SIG-M5 treated with dmso at 0.1 percent for 504 hours (cell line): Measurements from ENCODE around the gene SLC12A2.
A peak's percentile ranks its signal among the peaks of the same experiment; 100 is the strongest.

ENCODE experiments used
- DNase-seq: peaks from one replicate; lab custom pipeline; 2025; ENCODE audit not compliant: unreplicated experiment; lab: John Stamatoyannopoulos, UW

The SLC12A2 gene

GRCh38 chr5:128093368-128093767 lies 9.8 kb downstream of the SLC12A2 start:
- DNase-seq: no peak

DNA sequence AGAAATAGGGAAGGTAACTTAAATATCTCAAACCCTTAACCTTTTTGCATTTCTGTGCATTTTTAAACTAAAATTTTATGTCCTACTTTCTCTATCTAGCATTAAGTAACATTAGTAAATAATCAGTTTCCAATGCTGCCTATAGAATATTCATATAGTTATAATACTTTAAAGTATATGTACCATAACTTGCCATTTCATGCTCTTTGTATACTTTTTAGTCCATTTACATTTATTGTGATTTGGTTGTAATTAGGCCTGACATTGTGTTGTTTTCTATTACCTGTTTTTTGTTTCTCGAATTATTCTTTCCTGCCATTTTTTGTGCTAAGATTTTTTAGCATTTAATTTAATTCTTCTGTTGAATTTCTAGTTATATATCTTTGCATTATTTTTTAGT lies 13.7 kb downstream of the SLC12A2 start:
- no peak for DNase-seq

- DNase-seq: no peak
These were observed 14.2 kb downstream of the SLC12A2 start for GRCh38 chr5:128097781-128098180.

GRCh38 chr5:128099944-128100343 lies 16.4 kb downstream of the SLC12A2 start:
- no peak for DNase-seq

DNA sequence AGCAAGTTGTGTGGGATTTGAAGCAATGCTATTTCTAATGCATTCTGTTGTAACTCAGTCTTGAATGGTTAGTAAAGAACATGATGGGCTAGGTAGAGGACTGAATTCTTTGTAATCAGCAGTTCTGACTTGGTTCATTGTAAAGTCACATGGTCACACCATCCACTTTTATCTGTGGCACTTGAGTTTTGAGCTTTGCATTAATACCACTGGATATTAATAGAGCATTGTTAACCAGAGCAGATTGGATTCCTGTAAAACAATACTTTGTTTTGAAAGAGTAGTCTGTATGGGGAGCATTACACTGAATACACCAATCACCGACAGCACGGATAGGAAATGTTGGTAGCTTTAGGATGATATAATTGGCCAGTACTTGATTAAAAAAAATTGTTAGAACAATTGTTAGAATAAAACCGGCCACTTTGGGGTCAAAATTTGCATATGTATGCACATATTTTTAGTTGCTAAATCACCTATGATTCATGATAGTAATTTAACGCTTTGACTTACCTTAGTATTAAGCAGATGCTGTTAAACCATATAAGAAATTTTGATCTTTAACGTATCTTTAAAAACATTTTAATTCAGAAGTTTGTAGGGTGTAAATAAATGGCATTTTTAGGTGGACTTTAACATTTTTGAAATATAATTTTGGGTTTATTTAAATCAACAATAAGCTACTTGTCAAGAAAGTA lies 17.4 kb downstream of the SLC12A2 start:
- no peak for DNase-seq

DNA sequence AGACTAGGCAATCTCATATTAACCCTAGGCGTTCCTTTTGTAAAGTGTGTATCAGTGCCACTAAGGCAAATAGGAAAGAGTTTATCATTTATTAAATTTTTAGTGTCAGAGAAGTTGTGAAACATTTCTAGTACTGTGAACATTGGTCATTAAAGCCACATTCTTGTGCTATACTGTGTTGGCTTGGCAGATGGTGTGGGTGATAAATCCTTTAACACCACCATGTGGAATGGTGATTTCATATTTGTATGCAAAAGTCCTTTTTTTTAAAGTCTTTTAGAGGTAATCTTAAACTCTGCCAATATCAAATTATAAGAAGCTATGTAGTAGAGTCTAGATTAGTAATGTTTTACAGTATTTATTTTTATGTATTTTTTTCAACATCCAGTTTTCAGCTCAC lies 18.1 kb downstream of the SLC12A2 start:
- DNase-seq: no peak

DNA sequence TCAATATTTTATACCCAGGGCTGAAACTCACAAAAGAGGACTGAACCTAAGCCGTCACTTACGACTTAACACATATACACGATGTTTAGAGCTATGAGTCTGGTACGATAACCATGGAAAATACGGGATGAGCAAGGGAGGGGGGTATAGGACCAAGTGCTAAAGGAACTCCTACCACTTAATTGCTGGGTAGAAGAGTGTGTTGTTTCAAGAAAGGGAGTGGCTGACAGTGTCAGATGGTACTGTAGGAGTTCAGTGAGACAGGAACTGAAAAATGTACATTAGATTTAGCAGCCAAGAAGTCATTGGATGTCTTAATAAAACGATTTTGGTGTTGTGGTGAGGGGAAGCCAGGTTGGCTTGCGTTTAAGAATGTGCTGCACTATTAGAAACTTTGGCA lies 21.6 kb downstream of the SLC12A2 start:
- DNase-seq: no peak

GRCh38 chr5:128109138-128109537 lies 25.6 kb downstream of the SLC12A2 start:
- DNase-seq: no peak

DNA sequence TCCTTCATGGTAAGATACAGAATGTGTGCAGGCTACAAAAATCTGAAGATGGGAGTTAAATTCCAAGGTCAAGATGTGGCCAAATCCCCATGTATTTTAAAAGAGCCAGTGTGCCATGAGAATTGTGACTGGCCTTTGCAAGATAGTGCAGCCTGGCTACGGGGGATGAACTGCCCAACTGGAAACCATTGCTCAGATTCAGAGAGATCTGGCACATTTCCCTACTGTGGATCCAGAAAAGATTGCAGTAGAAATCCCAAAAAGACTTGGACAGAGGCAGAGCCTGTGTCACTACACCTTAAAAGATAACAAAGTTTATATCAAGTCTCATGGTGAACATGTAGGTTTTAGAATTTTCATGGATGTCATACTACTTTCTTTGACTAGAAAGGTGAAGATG lies 26.2 kb downstream of the SLC12A2 start:
- no peak for DNase-seq

DNA sequence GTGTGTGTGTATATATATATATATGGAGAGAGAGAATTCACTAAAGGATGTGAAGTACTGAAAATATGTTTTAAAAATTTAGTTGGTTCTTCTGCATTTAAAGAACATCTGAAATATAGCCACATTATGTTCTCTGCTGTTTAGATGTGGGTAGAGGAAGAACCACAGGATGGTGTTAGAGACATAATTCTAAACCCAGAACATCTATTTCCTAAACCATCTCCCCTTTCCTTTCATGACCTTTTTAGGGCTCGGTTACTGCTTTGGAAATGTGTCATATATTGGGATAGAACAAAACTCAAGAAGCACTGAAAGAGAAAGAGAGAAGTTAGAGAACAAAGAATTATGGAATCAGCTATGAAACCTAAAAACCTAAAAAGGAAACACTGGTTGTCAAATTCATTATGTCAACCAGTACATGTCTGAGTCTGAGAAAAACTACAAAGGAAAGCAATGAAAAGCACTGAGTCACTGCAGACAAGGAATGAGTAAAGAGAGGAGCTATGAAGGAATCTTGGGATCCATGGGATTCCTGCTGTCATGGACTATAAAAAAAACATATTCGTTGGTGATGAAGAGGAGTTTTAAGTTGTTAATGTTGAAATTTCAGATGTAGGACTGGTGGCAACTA lies 28.4 kb downstream of the SLC12A2 start:
- no peak for DNase-seq

DNA sequence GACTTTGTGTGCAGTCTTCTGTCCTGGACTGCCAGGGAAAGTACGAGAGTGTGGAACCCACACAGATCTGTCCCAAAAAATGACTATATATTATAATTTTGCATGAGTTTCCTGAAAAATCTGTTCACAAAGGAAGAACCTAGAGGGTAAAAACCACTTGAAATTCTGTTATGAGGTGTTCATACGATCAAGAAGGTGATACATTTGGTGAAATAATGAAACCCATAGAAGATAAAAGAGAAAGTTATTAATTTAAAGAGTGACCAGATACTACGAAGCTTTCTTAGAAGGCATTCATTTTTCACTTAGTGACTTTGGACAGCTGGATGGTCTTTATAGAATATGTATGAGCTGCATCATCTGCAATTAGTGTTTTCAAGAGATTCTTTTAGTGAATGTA lies 32.9 kb downstream of the SLC12A2 start:
- no peak for DNase-seq

GRCh38 chr5:128118214-128118613 lies 34.6 kb downstream of the SLC12A2 start:
- no peak for DNase-seq

DNA sequence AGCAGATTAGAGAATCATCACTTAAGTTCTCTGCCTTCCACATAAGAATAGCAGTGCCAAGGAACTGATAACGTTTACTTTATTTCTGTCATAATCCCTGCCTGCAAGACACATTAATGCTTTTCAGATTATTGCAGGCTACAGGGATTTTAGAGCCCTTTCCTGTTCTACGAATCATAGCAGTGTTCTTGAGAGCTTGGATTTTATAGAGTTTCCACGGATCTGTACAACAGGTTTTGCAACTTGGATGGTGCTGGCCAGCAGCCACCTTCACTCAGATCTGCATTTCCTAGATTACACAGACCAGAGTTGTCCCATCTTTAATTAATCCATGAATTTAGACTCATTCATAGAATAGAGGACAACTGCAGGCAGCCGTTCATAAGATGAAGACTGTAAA lies 38.1 kb downstream of the SLC12A2 start:
- DNase-seq: peak; percentile 29

- no peak for DNase-seq
These were observed 40.4 kb downstream of the SLC12A2 start for GRCh38 chr5:128123936-128124335.

DNA sequence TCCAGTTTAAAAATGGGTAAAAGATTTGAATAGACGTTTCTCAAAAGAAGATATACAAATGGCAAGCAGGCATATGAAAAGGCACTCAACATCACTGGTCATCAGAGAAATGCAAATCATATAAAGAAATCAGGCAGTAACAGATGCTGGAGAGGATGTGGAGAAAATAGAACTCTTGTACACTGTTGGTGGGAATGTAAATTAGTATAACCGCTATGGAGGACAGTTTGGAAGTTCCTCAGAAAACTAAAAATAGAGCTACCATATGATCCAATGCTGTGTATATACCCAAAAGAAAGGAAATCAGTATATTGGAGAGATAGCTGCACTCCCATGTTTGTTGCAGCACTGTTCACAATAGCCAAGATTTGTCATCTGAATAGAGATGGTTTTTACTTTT lies 42.7 kb downstream of the SLC12A2 start:
- DNase-seq: no peak

GRCh38 chr5:128132499-128132898 lies 48.9 kb downstream of the SLC12A2 start:
- DNase-seq: no peak

DNA sequence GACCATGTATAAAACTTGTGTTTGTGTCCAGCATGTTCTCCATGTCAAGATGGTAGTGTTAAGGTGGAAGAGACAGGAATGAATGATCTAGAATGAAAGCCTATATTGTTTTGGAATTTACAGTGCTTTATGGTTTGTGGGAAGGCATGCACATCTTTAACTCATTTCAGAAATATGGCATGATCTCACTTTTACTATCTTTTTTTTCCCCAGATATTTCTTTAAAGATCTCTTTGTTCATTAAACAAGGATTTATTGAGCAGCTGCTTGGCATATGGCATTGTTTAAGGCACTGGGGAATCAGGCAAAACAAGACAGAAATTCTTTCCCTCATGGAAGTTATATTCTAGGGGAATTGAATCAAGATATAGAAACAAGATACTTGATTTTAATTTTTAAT lies 51.7 kb downstream of the SLC12A2 start:
- DNase-seq: no peak

DNA sequence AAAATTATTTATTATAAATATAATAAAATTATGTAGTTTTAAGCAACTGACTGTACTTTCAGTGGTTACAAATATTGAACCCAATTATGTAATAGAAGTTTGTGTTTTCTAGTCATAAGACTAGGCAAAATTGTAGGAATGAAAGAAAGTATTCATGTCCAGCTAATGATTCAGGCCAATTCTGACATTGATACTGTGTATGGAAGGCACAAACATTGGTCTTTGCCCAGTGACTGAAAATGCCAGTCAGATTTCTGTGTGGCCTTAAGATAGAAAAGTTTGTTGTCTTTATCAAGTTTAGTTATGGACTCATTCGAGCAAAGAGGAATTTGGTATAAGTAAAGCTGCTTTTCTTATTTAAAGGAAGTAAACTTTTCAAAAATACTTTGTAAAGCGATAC lies 60.3 kb downstream of the SLC12A2 start:
- DNase-seq: no peak

DNA sequence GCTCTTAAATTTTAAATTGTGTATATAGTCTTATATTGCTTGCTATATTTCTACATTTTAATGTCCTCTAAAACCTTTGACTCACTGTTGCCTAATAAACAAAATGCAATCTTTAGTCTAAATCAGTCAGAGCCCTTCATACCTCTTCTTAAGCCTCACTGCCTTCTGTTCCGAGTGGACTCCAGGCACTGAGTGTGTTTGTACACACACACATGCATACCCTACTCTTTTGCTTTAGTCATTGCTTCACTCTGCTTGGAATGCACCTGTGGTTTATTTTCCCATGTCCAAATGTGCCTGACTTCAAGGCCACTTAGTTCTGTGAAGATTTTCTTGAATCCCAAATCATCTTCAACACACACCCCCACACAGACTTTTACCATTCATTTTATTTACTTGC lies 60.9 kb downstream of the SLC12A2 start:
- DNase-seq: no peak

GRCh38 chr5:128146671-128147070 lies 63.1 kb downstream of the SLC12A2 start:
- DNase-seq: no peak

- no peak for DNase-seq
These were observed 71.4 kb downstream of the SLC12A2 start for GRCh38 chr5:128154943-128155342.

DNA sequence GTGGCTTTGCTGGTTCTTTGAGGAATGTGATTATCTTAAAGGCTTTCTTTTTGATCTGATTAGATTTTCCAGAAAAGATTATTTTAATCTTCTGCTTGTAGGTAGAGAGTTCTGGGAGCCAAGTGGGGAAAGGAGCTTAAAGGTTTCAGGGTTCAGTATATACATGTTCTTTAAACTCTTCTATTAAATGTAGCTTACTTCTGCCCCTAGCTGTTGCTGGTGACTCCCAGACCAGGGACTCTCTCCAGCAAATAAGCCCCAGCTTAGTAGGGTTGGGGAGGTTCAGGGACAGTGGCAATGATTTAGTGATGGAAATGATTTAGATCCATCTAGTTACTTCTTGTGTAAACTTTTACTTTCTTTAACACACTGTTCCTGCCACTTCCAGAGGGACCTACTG lies 72.2 kb downstream of the SLC12A2 start:
- DNase-seq: no peak

GRCh38 chr5:128156521-128156920 lies 73.0 kb downstream of the SLC12A2 start:
- DNase-seq: no peak
